GM12874 (cell line): Measurements from ENCODE around the gene RBL2.

ENCODE experiments used
- CTCF ChIP-seq: IDR thresholded peaks from 2 replicates; pipeline ENCODE4 v1.5.1; 2011; ENCODE audit warnings: low read depth, mild to moderate bottlenecking, control low read depth, low read length, moderate library complexity; ENCODE audit not compliant: insufficient read depth

The RBL2 gene

DNA sequence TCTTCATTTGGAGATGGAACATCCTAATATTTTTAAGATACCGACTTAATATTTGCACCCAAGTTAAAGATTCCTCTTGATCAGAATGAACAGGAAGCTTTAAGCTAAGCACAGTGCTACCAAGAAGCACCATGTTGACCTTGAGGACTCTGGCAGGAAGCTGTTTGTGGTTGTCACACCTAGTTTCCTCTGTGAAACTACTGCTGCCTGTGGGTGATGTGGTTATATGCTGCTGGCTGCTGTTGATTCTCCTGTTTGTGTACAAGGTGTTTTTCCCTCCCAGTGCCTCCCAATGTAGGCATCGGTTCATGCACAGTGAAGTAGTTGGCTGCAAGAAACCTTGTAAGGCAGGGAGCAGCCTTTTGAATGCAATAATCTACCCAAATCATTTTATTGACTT lies 23.4 kb downstream of the RBL2 start:
- TF ChIP-seq CTCF, result no peak

DNA sequence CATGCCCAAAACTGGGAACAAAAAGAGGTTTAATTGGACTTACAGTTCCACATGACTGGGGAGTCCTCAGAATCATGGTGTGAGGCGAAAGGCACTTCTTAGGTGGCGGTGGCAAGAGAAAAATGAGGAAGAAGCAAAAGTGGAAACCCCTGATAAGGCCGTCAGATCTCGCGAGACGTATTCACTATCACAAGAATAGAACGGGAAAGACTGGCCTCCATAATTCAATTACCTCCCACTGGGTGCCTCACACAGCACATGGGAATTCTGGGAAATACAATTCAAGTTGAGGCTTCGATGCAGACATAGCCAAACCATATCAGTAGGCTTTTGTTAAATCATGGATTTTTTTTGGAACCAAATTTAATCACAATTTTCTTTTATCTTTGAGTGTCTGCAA lies 24.4 kb downstream of the RBL2 start:
- no peak for TF ChIP-seq CTCF

DNA sequence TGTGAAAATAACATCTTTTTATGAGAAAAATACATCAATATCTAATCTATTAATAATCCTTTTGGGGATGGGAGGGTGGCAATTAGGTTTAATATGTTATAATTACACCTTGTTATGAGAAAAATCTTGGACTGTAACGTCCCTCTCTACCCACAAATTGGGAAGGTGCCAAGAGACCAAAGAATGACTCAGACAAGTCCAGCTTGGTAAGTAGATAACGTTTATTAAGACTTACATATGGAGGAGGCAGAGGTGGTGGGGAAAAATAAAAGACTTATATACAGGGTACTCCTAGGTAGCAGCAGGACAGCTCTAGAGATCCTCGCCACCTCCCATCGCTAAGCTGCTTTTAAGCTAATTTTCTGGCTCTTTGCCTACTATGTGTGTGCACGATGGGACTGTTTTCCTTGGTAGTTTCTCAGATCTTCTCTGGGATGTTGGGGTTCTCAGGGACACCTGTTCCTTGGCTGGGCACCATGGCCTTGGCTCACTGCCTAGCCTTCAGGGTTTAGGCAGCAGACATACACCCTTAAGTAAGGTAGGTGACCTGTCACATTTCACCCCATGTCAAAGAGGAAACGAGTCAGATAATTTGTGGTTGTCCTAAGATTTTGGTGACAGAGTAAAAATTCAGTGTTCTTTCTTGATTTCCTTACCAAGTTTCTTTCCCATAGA lies 31.5 kb downstream of the RBL2 start:
- no peak for TF ChIP-seq CTCF

GRCh38 chr16:53476867-53477266 lies 42.6 kb downstream of the RBL2 start:
- TF ChIP-seq CTCF, result no peak

DNA sequence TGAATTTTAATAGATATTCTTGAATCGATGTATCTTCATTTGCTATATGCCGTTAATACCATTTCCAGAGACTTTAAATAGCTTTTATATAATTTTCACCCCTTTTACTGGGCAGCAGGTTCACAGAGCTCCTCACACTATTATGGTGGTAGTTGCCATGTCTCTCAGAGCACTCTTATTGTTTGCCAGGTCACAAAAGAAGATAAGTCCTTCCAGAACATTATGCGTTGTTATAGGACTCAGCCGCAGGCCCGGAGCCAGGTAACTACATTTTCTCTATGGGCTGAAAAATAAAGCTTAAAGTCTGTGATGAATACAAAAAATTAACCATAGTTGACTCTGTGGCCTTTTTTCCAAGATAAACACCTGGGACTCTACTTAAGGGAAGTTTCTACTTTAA lies 44.7 kb downstream of the RBL2 start:
- no peak for TF ChIP-seq CTCF

GRCh38 chr16:53480394-53480793 lies 46.1 kb downstream of the RBL2 start:
- no peak for TF ChIP-seq CTCF

DNA sequence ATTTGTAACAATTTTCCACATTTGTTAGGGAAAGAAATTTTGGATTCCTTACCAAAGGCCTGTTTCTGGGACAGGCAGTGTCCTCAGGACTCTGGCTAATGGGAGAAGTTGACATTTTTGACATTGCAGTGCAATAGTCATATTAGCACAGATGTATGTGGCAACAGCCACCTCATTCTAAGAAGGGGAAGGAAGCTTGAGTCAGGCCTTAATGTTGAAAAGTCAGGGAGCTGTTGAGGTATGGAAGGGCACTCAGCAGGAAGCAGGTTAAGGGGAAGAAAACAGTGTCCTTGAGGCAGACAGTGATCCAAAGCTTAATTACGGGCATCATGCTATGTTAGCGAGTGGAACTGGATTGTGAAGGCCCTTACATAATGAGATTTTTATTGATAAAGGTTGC lies 47.9 kb downstream of the RBL2 start:
- TF ChIP-seq CTCF, result no peak
